HG03039 (cell line): ENCODE data around the gene IFITM10.
"Not testable (repeated sequence)": the region's sequence is repeated elsewhere in the genome, so short reads cannot be mapped to it uniquely, and the experiment has no call there.

Experiments used
- ATAC-seq: cut with Tn5 transposase; IDR thresholded peaks from one replicate; pipeline ENCODE4 v1.9.1; 2021; ENCODE audit warnings: mild to moderate bottlenecking, moderate library complexity; ENCODE audit not compliant: unreplicated experiment

The IFITM10 gene

GRCh38 chr11:1692708-1693326, 57.6 kb downstream of the IFITM10 start:
- no peak for ATAC-seq

- no peak for ATAC-seq
Observed at GRCh38 chr11:1691878-1692707, 58.3 kb downstream of the IFITM10 start.

- no peak for ATAC-seq
Observed at GRCh38 chr11:1691026-1691877, 59.1 kb downstream of the IFITM10 start.

- no peak for ATAC-seq
Observed at GRCh38 chr11:1690167-1691025, 60.0 kb downstream of the IFITM10 start.

- ATAC-seq, result not testable (repeated sequence)
Observed at GRCh38 chr11:1689250-1690166, 60.9 kb downstream of the IFITM10 start.

GRCh38 chr11:1688336-1688947, 62.0 kb downstream of the IFITM10 start:
- ATAC-seq, result not testable (repeated sequence)

- not testable (repeated sequence) for ATAC-seq
Observed at GRCh38 chr11:1686220-1686619, 64.2 kb downstream of the IFITM10 start.

DNA sequence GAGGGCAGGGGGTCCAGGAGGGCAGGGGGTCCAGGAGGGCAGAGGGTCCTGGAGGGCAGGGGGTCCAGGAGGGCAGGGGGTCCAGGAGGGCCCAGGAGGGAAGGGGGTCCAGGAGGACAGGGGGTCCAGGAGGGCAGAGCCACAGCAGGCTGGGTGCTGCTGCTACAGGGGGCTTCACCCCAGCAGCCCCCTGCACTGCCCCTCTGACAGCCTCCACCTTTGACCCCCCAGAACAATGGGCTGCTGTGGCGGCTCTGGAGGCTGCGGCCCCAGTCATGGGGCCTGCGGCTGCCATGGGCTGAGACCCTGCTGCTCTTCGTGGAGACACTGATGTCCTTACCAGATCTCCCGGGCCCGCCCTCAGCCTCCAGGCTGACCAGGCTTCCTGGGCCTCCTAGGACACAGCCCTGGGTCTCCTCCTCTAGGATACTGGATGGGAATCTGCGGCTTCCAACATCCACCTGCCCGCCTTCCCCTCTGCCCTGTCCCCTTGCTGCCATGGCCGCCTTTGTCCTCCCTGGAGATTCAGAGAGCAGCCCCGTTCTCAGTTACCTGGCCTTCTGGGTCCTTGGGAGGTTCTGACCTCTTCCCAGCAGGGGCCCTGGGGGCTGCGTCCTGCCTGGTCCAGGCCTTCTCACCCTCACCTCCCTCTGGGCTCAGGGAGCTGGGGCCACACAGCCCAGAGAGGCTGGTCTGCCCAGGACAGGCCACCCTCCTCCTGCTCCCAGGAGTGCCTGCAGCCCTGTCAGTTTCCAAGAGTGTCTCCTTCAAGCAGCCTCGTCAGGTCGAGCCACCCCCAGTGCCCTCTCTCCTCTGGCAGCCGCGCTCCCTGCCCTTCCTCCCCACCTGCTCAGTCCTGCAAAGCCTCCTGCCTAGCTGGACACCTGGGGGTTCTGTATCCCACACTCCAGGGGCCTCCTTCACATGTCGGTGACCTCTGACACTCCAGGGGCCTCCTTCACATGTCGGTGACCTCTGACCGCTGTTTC, 65.2 kb downstream of the IFITM10 start:
- ATAC-seq, result not testable (repeated sequence)

- ATAC-seq, result not testable (repeated sequence)
Observed at GRCh38 chr11:1683904-1684572, 66.4 kb downstream of the IFITM10 start.

GRCh38 chr11:1683216-1683615, 67.2 kb downstream of the IFITM10 start:
- ATAC-seq, result not testable (repeated sequence)
